Bronchial epithelial cell (primary cell): ENCODE measurements around the gene GLT6D1. TPM values are rescaled to one million over a fixed set of nuclear protein-coding genes. Genes with fewer than 3 reads are reported as not detected.

Source experiments
- DNase-seq: peaks from one replicate; pipeline ENCODE4 v3.0.0-alpha.2; 2010; ENCODE audit warnings: low read depth
- FAIRE-seq: peaks from 2 replicates; lab custom pipeline; 2011; peaks lifted over from hg19 to GRCh38; lab: Jason Lieb, UNC
- H3K27me3 ChIP-seq: 2 replicates; pipeline ENCODE4 v1.5.1; 2011; ENCODE audit warnings: low read length; ENCODE audit not compliant: control insufficient read depth, insufficient read depth
- H3K36me3 ChIP-seq: 2 replicates; pipeline ENCODE4 v1.5.1; 2011; ENCODE audit warnings: low read length; ENCODE audit not compliant: control insufficient read depth, insufficient read depth
- H3K4me3 ChIP-seq: 2 replicates; pipeline ENCODE4 v1.5.1; 2011; ENCODE audit warnings: mild to moderate bottlenecking, low read depth, low read length, control low read depth
- total RNA-seq: library from RNA; depleted of rRNA; stranded (reverse); fragments of >200 nt; gene quantifications from 2 replicates; pipeline ENCODE4 v1.2.1, GENCODE V29; 2014
- TF ChIP-seq, protein P1 (sequence below): IDR thresholded peaks from 2 replicates; pipeline ENCODE4 v1.5.1; 2011; ENCODE audit warnings: mild to moderate bottlenecking, moderate library complexity, low read length, control low read depth, inconsistent platforms; ENCODE audit not compliant: insufficient read depth, severe bottlenecking

Gene GLT6D1
- total RNA-seq, 1 donor from 2014 or later, result not detected

DNA sequence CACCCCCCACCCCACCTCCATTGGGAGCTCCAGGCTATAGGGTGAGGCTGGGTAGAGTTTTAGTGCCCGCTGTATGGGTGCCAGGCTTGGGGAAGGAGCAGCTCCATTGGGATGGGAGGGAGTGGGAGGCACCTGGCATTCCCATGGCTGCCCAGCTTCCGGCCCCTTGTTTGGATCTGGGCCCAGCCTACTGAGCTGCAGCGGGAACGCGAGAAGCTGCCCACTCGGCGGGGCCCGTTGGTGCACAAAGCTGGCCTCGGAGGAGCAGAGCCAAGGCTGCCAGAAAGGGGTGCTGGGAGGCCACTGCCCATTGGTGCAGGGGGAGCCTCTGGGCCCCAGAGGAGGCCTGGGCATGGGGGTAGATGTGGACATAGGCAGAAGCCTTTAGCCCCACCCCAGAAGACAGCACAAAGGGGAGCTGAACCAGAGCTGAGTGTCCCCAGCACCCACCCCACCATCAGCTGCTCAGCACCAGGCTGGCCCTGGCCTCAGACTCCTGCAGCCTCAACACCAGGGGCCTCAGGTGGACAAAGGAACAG is 28.2 kb upstream of the GLT6D1 start:
- DNase-seq (no peak), FAIRE-seq (no peak)
- H3K4me3 ChIP-seq, result no peak overlapping the region
- no peaks in the 10 kb centered on the region for H3K36me3 ChIP-seq
- no peaks in the 10 kb centered on the region for H3K27me3 ChIP-seq
- TF ChIP-seq, protein P1, sequence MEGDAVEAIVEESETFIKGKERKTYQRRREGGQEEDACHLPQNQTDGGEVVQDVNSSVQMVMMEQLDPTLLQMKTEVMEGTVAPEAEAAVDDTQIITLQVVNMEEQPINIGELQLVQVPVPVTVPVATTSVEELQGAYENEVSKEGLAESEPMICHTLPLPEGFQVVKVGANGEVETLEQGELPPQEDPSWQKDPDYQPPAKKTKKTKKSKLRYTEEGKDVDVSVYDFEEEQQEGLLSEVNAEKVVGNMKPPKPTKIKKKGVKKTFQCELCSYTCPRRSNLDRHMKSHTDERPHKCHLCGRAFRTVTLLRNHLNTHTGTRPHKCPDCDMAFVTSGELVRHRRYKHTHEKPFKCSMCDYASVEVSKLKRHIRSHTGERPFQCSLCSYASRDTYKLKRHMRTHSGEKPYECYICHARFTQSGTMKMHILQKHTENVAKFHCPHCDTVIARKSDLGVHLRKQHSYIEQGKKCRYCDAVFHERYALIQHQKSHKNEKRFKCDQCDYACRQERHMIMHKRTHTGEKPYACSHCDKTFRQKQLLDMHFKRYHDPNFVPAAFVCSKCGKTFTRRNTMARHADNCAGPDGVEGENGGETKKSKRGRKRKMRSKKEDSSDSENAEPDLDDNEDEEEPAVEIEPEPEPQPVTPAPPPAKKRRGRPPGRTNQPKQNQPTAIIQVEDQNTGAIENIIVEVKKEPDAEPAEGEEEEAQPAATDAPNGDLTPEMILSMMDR, result no peak

DNA sequence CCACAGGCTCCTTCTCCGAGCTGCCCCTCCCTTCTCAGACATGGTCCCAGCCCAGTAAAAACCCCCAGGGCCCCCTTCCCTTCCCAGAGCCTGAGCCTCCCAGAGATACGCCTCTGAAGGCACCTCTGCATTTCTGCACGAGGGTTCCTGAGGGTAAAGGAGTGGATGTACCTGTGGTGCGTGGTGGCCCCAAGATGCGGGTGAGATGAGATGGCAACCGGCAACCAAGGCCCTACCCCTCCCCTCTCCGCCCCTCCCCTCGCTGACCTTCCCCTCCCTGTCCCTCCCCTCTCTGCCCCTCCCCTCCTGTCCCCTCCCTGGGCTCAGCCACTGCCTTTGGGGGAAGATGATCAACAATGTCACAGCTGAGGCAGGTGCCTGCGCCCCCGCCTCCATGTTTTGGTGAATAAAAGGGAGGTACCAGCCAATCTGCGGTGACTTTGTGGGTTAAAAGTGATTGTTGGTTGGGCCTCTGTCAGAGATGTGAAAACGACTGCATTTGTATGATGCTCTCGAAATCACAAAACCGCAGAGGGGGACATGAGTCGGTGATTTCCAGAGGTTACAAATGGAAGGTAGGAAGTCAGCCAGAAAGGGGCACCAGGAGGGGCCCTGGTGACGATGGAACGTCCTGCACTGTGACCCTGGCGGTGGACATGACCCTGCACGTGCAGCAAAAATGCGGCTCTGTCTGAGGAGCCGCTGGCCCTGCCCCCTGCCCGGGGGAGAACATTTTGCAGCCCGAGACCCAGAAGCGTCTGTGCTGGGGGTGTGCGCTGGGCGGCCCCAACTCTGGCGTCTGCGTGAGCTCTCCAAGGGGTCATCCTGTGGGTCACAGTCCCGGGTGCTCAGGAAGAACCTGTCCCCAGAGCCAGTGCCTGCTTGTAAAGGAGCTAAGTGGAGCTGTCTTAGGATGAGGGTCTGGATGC is 27.5 kb upstream of the GLT6D1 start:
- Histone ChIP-seq H3K36me3 (no peaks in the 10 kb centered on the region), H3K27me3 (no peaks in the 10 kb centered on the region), H3K4me3 (no peak overlapping the region)
- DNase-seq (no peak), FAIRE-seq (no peak)
- TF ChIP-seq, protein P1, result no peak

DNA sequence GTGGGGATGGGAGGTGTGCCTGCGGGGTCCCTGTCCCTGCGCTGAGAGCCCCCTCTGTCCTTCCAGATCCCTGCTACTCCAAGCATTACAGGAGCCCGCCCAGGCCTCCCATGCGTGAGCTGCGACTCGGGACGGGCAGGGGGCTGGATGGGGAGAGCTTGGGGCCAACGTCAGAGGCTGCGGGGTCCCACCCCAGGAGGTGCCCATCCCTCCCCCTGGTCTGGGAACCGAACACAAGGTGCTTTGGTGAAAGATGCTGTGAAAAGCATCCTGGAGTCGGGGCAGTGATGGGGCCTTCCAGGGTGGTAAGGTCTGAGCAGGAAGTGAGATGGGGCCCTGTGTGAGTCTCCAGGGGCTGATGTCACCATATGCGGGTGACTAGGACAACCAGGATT is 26.5 kb upstream of the GLT6D1 start:
- DNase-seq, result no peak
- Histone ChIP-seq H3K36me3 (no peaks in the 10 kb centered on the region), H3K27me3 (no peaks in the 10 kb centered on the region), H3K4me3 (no peak overlapping the region)
- FAIRE-seq, result no peak
- TF ChIP-seq, protein P1, result no peak

DNA sequence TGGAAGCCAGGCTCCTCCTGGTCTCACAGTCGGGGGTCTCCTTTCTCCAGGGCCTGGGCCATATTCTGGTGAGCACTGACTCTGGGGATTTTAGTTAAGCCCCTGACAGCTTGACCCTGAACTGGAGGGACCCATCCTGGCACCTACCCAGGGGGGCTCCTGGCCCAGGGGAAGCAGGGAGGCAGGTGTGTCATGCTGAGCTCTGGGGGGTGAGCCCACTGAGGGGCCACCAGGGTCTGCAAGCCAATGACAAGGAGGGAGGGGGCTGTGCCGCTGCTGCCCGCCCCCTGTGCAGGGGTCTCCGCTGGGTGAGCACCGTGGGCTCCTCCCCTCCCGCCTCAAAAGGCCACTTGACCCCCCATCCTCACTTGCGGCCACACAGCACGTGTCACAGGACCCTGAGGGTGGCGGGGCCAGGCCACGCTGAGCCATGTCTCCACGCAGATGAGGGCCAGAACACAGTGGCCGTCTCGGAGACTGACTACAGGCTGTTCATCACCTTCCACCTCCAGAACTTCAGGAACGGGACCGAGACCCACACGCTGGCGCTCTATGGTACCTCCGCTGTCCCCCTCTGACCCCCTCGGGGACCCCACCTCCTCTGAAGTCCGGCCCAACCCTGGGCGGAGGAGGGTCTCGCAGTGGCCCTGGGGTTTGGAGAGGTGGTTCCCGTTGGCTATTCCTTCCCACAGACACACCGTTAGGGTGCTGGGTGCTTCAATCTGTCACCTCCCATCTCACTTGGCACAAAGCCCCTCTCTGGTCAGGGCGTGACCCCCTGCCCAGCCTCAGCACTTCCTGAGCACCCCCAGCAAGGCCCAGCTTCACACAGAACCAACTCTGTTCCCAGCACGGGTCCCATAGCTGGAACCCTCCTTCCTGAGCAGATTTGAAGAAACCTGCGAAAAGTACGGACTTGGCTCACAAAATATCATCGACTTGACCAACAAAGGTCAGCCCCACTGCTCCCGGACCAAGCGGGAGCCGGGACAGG is 25.8 kb upstream of the GLT6D1 start:
- H3K4me3 ChIP-seq, result no peak overlapping the region
- TF ChIP-seq, protein P1, result no peak
- DNase-seq (no peak), FAIRE-seq (no peak)
- H3K27me3 ChIP-seq, result no peaks in the 10 kb centered on the region
- no peaks in the 10 kb centered on the region for H3K36me3 ChIP-seq

DNA sequence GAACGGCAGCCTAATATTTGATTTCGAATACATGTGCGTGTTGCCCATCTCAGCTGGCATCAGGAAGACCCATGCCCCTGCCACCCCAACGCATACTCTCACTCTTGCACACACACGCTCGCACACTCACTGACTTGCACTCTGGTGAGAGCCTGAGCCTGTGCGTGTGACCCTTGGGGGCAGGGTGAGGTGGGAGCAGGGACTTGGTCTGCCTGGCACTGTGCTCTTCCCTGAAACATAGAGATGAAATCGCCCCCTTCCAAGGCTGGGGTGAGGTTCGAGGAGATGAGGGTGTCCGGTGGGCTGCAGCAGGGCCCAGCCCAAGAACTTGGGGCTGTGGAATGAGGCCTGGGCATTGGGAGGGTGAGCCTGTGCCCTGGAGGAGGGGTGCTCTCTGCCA is 24.9 kb upstream of the GLT6D1 start:
- Histone ChIP-seq H3K4me3 (no peak overlapping the region), H3K36me3 (no peaks in the 10 kb centered on the region), H3K27me3 (no peaks in the 10 kb centered on the region)
- FAIRE-seq (no peak), DNase-seq (no peak)
- TF ChIP-seq, protein P1, result no peak
